ENCODE measurements around the gene DHCR7.

Gene DHCR7

GRCh38 chr11:71450939-71451338 lies 2.7 kb upstream of the DHCR7 start:
- TF ChIP-seq GABPA (IDR thresholded peaks at IDR 0.05; ENCODE audit: low read depth) (no peak), SPI1 (IDR thresholded peaks at IDR 0.05; ENCODE audit: borderline replicate concordance, low read depth) (no peak), POLR2AphosphoS5 (IDR thresholded peaks at IDR 0.05; ENCODE audit: low read depth) (no peak), CTCF (IDR thresholded peaks at IDR 0.05; ENCODE audit: insufficient read depth, low read length) (no peak), REST (IDR thresholded peaks at IDR 0.05; ENCODE audit: insufficient replicate concordance, low read depth) (no peak)
- H3K27me3 ChIP-seq (ENCODE audit: insufficient read depth, poor library complexity, severe bottlenecking): no peaks in the 10 kb centered on the region
- no peak overlapping the region for H3K4me3 ChIP-seq (replicated peaks; ENCODE audit: insufficient read depth, low read length)
- no peak for DNase-seq (ENCODE audit: low read depth in 1 of 2, low spot score in 1 of 2)
- peak overlapping the region; percentile 89 for H3K27ac ChIP-seq (replicated peaks)

- Histone ChIP-seq H3K27ac (replicated peaks) (peak overlapping the region; percentile 89), H3K27me3 (ENCODE audit: insufficient read depth, poor library complexity, severe bottlenecking) (no peaks in the 10 kb centered on the region), H3K4me3 (replicated peaks; ENCODE audit: insufficient read depth, low read length) (no peak overlapping the region)
- no peak for DNase-seq (ENCODE audit: low read depth in 1 of 2, low spot score in 1 of 2)
- TF ChIP-seq CTCF (IDR thresholded peaks at IDR 0.05; ENCODE audit: insufficient read depth, low read length) (no peak), POLR2AphosphoS5 (IDR thresholded peaks at IDR 0.05; ENCODE audit: low read depth) (no peak), GABPA (IDR thresholded peaks at IDR 0.05; ENCODE audit: low read depth) (no peak), SPI1 (IDR thresholded peaks at IDR 0.05; ENCODE audit: borderline replicate concordance, low read depth) (no peak), REST (IDR thresholded peaks at IDR 0.05; ENCODE audit: insufficient replicate concordance, low read depth) (no peak)
Measured at GRCh38 chr11:71450507-71450906, 2.3 kb upstream of the DHCR7 start.

GRCh38 chr11:71449596-71449995 lies 1.4 kb upstream of the DHCR7 start:
- TF ChIP-seq POLR2AphosphoS5 (IDR thresholded peaks at IDR 0.05; ENCODE audit: low read depth) (no peak), CTCF (IDR thresholded peaks at IDR 0.05; ENCODE audit: insufficient read depth, low read length) (no peak), SPI1 (IDR thresholded peaks at IDR 0.05; ENCODE audit: borderline replicate concordance, low read depth) (no peak), REST (IDR thresholded peaks at IDR 0.05; ENCODE audit: insufficient replicate concordance, low read depth) (no peak), GABPA (IDR thresholded peaks at IDR 0.05; ENCODE audit: low read depth) (no peak)
- H3K27me3 ChIP-seq (ENCODE audit: insufficient read depth, poor library complexity, severe bottlenecking): no peaks in the 10 kb centered on the region
- peak overlapping the region; percentile 93 for H3K4me3 ChIP-seq (replicated peaks; ENCODE audit: insufficient read depth, low read length)
- DNase-seq (ENCODE audit: low read depth in 1 of 2, low spot score in 1 of 2): no peak
- H3K27ac ChIP-seq (replicated peaks): peak overlapping the region; percentile 89
